Frontal cortex (tissue), 1 donor: ENCODE measurements around the gene TGFB1. TPM values are rescaled to one million over a fixed set of nuclear protein-coding genes. Genes with fewer than 3 reads are reported as not detected.

ENCODE experiments used
- small RNA-seq: library from RNA; depleted of rRNA; stranded (forward); fragments of <200 nt; gene quantifications from one replicate; pipeline ENCODE3, GENCODE V24; 2014
- total RNA-seq: library from RNA; depleted of rRNA; stranded (reverse); fragments of >200 nt; gene quantifications from one replicate; pipeline ENCODE4 v1.2.3, GENCODE V29; 2014

Gene TGFB1
- total RNA-seq, 1 donor from 2014 or later = 0.41 TPM

Small RNA genes within 50 kb of the gene (small RNA-seq; reads per million reads assigned to genes)
- not detected for gene RN7SL34P

Other genes starting within 250 kb of the TGFB1 start
- gene CYP2F1, start 239.5 kb downstream of the TGFB1 start, total RNA-seq = not detected
- 0.41 TPM for gene CYP2S1, start 160.7 kb downstream of the TGFB1 start, total RNA-seq
- gene AXL, start 134.7 kb downstream of the TGFB1 start, total RNA-seq = 4.9 TPM
- 51.8 TPM for gene HNRNPUL1, start 89.5 kb downstream of the TGFB1 start, total RNA-seq
- 4.1 TPM for gene CCDC97, start 43.8 kb downstream of the TGFB1 start, total RNA-seq
- 5.3 TPM for gene B9D2, start 10.2 kb upstream of the TGFB1 start, total RNA-seq
- 6.5 TPM for gene TMEM91, start 22.6 kb upstream of the TGFB1 start, total RNA-seq
- 14.7 TPM for gene EXOSC5, start 43.4 kb upstream of the TGFB1 start, total RNA-seq
- 28.1 TPM for gene BCKDHA, start 43.9 kb upstream of the TGFB1 start, total RNA-seq
- gene B3GNT8, start 73.5 kb upstream of the TGFB1 start, total RNA-seq = 2.0 TPM
- gene DMAC2, start 86.0 kb upstream of the TGFB1 start, total RNA-seq = 15.5 TPM
- not detected for gene ERICH4, start 89.2 kb upstream of the TGFB1 start, total RNA-seq
- 1.2 TPM for gene CEACAM21, start 222.2 kb upstream of the TGFB1 start, total RNA-seq